NCI-H2171 (cell line): Measurements from ENCODE around the gene USP46.

Experiments
- DNase-seq: peaks from one replicate; lab custom pipeline; 2025; lab: John Stamatoyannopoulos, UW

Gene USP46

GRCh38 chr4:52657292-52657617, 1.8 kb downstream of the USP46 start:
- DNase-seq, result no peak

- DNase-seq, result no peak
Observed at GRCh38 chr4:52655506-52655905, 3.6 kb downstream of the USP46 start.

- DNase-seq, result no peak
Observed at GRCh38 chr4:52651996-52652672, 7.0 kb downstream of the USP46 start.

GRCh38 chr4:52648836-52649235, 10.3 kb downstream of the USP46 start:
- no peak for DNase-seq

GRCh38 chr4:52646741-52647140, 12.4 kb downstream of the USP46 start:
- no peak for DNase-seq

GRCh38 chr4:52646096-52646495, 13.0 kb downstream of the USP46 start:
- DNase-seq, result no peak

- no peak for DNase-seq
Observed at GRCh38 chr4:52645300-52645699, 13.8 kb downstream of the USP46 start.

GRCh38 chr4:52643785-52644244, 15.3 kb downstream of the USP46 start:
- no peak for DNase-seq

- no peak for DNase-seq
Observed at GRCh38 chr4:52643190-52643589, 15.9 kb downstream of the USP46 start.

- DNase-seq, result no peak
Observed at GRCh38 chr4:52641854-52642563, 17.1 kb downstream of the USP46 start.

- DNase-seq, result no peak
Observed at GRCh38 chr4:52640808-52641565, 18.1 kb downstream of the USP46 start.

- no peak for DNase-seq
Observed at GRCh38 chr4:52638717-52639116, 20.4 kb downstream of the USP46 start.

- DNase-seq, result no peak
Observed at GRCh38 chr4:52637116-52637515, 22.0 kb downstream of the USP46 start.

GRCh38 chr4:52635560-52635959, 23.5 kb downstream of the USP46 start:
- no peak for DNase-seq

GRCh38 chr4:52635130-52635529, 24.0 kb downstream of the USP46 start:
- no peak for DNase-seq

GRCh38 chr4:52633846-52634245, 25.3 kb downstream of the USP46 start:
- DNase-seq, result no peak

GRCh38 chr4:52628974-52629373, 30.1 kb downstream of the USP46 start:
- no peak for DNase-seq

- DNase-seq, result no peak
Observed at GRCh38 chr4:52628543-52628942, 30.6 kb downstream of the USP46 start.

GRCh38 chr4:52627876-52628275, 31.2 kb downstream of the USP46 start:
- DNase-seq, result no peak

- DNase-seq, result no peak
Observed at GRCh38 chr4:52625216-52625615, 33.9 kb downstream of the USP46 start.

- DNase-seq, result no peak
Observed at GRCh38 chr4:52622564-52622963, 36.5 kb downstream of the USP46 start.

GRCh38 chr4:52621567-52621966, 37.5 kb downstream of the USP46 start:
- DNase-seq, result no peak

GRCh38 chr4:52619591-52619931, 39.5 kb downstream of the USP46 start:
- no peak for DNase-seq
